Lower leg skin (tissue), 4 donors: ENCODE measurements around the gene TPRG1L. TPM values are rescaled to one million over a fixed set of nuclear protein-coding genes. Genes with fewer than 3 reads are reported as not detected.

Source experiments
- DNase-seq, 2 donors: peaks; one replicate each; pipeline ENCODE4 v3.0.0-alpha.2; 2019; ENCODE audit warnings: low spot score in 2 of 2
- H3K4me3 ChIP-seq: fragments of 200-600 bp; sonication (generic); 2 replicates; pipeline ENCODE4 v1.5.1; 2017; ENCODE audit warnings: mild to moderate bottlenecking, low read depth; ENCODE audit not compliant: poor library complexity, severe bottlenecking
- POLR2A ChIP-seq, 2 donors: fragments of 450-650 bp; IDR thresholded peaks; one replicate each; pipeline ENCODE4 v1.6.1; 2016 to 2017; ENCODE audit warnings: antibody characterized with exemption in 2 of 2, mild to moderate bottlenecking in 1 of 2, moderate library complexity in 1 of 2
- WGBS, 2 donors: methylation state at CpG; one replicate each; pipeline ENCODE4 v1.1.5; 2018; 5-methylcytosine and 5-hydroxymethylcytosine counted together
- intact Hi-C: fragments of 100-400 bp; cut with DNase I; formaldehyde crosslinking; loops from one replicate; pipeline ENCODE4 v1.15.0; 2023; ENCODE audit warnings: low total_unique reads
- total RNA-seq, 4 donors: library from RNA; depleted of rRNA; stranded (reverse); fragments of >200 nt; gene quantifications; one replicate each; pipeline ENCODE4 v1.1.0, GENCODE V29; 2016
- TF ChIP-seq, protein P1 (sequence below), 3 donors: fragments of 450-650 bp; IDR thresholded peaks; one replicate each; pipeline ENCODE4 v1.5.1; 2016; ENCODE audit warnings: antibody characterized with exemption in 3 of 3, mild to moderate bottlenecking in 3 of 3, moderate library complexity in 2 of 3

TPRG1L gene
- total RNA-seq, 4 donors from 2014 or later, result 44.1 to 54.3 (median 52.2) TPM

DNA sequence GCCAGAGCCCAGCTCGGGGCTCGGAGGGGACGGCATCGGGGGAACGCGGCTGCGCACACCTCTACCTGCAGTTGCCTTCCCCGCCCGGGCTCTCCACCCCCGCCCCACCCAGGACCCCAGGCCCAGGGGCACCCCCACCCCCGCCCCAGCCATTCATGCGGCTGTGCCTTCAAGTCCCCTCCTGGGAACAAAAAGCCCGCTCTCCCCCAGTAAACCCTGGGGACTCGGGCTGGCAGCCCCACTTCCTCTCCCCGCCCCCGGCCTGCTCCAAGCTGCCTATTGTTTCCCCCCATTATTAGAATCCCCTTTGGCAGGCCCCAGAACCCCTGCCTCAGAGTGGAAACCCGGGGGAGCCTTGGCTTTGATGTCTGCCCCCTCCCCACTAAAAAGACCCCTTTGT, 31.5 kb upstream of the TPRG1L start:
- 85 to 88% methylated on average over 15 to 17 of the region's 17 CpGs for WGBS, 2 donors
- H3K4me3 ChIP-seq, result no peak overlapping the region
- TF ChIP-seq POLR2A (IDR thresholded peaks at IDR 0.05), result no peak
- TF ChIP-seq, protein P1, sequence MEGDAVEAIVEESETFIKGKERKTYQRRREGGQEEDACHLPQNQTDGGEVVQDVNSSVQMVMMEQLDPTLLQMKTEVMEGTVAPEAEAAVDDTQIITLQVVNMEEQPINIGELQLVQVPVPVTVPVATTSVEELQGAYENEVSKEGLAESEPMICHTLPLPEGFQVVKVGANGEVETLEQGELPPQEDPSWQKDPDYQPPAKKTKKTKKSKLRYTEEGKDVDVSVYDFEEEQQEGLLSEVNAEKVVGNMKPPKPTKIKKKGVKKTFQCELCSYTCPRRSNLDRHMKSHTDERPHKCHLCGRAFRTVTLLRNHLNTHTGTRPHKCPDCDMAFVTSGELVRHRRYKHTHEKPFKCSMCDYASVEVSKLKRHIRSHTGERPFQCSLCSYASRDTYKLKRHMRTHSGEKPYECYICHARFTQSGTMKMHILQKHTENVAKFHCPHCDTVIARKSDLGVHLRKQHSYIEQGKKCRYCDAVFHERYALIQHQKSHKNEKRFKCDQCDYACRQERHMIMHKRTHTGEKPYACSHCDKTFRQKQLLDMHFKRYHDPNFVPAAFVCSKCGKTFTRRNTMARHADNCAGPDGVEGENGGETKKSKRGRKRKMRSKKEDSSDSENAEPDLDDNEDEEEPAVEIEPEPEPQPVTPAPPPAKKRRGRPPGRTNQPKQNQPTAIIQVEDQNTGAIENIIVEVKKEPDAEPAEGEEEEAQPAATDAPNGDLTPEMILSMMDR (IDR thresholded peaks at IDR 0.05), result no peak
- intact Hi-C loops, result no loop called here
- DNase-seq, result no peak

DNA sequence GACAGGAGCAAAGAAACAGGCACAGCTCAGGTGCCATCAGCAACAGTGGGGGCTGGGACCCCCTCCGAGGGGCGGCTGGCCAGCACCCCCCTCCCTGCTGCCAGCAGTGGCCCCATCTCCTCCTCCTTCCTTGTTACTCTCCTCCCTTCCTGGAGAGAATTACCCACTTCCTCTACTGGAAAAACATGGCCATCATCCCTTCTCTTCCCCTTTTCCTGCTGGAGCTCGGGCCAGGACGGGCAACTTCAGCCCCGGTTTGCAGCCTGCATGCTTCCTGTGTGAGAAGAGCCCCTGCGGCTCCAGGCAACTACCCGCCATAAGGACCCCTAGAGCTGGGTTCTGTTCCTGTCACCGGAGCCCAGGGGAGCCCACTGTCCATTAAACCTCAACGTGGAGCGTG, 31.1 kb upstream of the TPRG1L start:
- intact Hi-C loops, result no loop called here
- H3K4me3 ChIP-seq, result no peak overlapping the region
- DNase-seq, result no peak
- WGBS, 2 donors, result 76 to 90% methylated on average over 8 to 10 of the region's 10 CpGs
- no peak for TF ChIP-seq POLR2A (IDR thresholded peaks at IDR 0.05)
- TF ChIP-seq, protein P1 (IDR thresholded peaks at IDR 0.05), result no peak

DNA sequence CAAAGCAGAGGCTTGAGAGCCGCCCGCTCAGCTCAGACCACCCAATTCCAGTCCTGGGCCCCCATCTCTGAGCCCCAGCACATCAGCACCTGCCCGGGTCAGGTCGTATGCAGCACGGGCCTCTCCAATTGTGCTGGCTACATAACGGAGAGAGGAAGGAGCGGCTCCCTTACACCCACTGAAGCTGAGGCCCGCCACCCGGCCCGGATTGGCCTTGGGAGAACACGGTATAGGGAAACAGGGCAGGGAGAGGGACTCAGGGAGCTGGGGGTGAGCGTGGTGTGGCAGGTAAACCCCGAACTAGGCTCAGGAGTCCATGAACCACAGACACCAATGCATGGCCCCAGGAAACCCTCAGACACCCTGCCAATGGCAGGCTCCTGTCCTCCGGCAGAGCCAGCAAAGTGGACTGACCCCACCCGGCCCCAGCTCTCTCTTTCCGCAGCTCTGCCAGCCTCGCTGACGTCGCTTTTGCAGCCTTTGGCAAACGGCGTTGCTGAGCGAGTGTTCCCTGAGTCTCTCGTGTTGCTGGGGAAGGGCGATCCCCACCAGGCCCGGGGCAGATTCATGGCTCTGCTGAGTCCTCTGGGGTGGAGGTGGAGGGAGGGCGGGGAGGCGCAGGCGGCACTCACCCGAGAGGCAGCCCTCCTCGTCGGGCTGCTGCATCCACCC, 30.0 kb upstream of the TPRG1L start:
- intact Hi-C loops, result no loop called here
- H3K4me3 ChIP-seq, result no peak overlapping the region
- TF ChIP-seq, protein P1 (IDR thresholded peaks at IDR 0.05), result no peak
- TF ChIP-seq POLR2A (IDR thresholded peaks at IDR 0.05), result no peak
- DNase-seq, result no peak
- 65 to 69% methylated on average over 26 of the region's 31 CpGs for WGBS, 2 donors

DNA sequence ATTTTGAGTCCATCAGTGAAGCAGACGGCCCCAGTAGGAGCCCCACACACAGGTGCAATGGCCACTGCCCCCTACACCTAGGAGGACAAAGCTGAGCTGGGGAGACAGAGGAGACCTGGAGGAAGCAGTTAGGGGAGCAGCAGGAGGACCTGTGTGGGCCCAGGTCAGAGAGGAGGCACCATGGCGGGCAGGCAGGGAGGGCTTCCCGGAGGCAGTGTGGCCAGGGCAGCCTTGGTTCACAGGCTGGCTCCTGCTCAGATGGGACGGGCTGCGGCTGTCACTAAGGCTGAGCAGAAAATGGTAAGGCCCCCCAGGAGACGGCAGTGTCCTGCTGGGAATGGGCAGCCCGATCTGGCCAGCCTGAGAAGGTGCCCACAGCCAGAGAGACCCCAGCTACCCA, 28.9 kb upstream of the TPRG1L start:
- WGBS, 2 donors, result 92 to 93% methylated on average over 4 to 7 of the region's 7 CpGs
- TF ChIP-seq POLR2A (IDR thresholded peaks at IDR 0.05), result no peak
- TF ChIP-seq, protein P1 (IDR thresholded peaks at IDR 0.05), result no peak

DNA sequence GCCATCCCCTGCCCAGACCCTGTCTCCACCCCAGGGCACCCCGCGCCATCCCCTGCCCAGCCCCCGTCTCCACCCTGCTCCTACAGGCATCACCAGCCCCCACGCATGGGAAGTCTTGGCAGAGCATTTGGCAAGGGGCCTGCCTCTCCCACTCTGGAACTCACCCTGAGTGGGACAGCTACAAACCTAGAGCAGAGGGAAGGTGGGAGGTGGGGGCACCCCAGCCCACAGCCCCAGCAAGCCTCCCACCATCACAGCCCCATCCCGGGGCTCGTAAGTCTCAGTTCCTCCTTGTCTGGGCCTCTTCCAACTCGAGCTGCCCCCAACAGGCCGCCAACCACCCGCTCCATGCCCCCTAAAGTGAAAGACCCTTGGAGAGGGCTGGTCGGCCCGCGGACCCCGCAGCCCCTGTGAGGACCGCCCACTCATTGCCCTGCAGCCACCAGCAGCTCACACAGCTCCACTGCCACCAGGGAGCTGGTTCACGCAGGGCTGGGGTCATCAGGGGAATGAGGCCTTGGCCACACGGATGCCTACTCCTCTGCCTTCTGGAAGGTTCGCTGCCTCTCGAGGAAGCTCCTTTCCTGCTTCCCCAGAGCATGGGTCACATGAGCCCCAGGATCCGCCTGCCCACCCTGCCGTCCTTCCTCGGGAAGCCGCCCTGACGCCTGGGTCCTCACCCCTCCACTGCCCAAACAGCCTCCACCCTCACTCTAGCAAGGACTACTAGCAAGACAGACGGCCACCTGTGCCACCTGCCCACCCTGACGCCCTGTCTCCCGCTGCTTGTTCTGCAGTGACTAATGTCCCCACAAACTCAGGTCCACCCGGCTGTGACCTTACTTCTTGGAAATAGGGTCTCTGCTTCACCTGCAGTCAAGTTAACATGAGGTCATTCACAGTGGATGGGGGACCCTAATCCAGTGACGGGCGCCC, 27.9 kb upstream of the TPRG1L start:
- intact Hi-C loops, result no loop called here
- DNase-seq, result no peak
- H3K4me3 ChIP-seq, result no peak overlapping the region
- no peak for TF ChIP-seq POLR2A (IDR thresholded peaks at IDR 0.05)
- TF ChIP-seq, protein P1 (IDR thresholded peaks at IDR 0.05), result no peak
- WGBS, 2 donors, result 84% methylated on average over 24 of the region's 29 CpGs

More for the DNA sequence above, 28.9 kb upstream of the TPRG1L start:
- no peak for DNase-seq
- no peak overlapping the region for H3K4me3 ChIP-seq
- intact Hi-C loops, result no loop called here
